AML-193 (cell line): Measurements from ENCODE around the gene NR2C2.

ENCODE experiments used
- DNase-seq, 2 experiments: peaks; one replicate each; lab custom pipeline; 2025; lab: John Stamatoyannopoulos, UW

Gene NR2C2

DNA sequence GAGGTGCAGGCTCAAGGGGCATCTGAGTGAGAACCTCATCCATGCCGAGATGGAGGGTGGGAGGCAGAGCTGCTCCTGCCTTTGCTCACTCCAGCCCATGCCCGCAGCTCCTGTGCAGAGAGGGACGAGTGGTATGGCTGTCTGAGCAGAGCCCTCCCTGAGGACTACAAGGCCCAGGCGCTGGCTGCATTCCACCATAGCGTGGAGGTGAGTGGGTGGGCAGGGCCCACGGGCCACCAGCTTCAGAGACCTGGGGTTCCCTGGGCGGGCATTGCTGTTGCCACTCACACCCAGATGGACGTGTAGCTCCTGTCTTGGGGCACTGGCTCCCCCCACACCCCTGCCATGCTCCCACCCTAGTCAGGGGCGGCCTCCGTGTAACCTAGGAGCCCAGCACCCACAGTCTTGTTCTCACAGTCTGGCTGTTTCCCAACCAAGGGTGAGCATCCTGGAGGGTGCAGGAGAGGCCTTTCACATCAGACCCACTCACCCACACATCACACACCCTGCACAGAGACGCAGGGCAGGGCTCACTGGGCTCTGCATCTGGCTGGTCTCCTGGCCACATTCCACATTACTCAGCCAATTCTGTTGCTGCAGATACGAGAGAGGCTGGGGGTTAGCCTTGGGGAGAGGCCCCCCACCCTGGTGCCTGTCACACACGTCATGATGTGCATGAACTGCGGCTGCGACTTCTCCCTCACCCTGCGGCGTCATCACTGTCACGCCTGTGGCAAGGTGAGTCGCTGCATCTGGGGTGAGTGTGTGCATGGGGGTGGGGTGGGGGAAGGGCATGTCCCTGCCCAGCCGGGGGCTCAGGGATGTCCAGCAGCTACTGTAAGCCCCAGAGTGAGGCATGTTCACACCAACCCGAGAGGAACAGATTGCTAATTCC is 25.3 kb upstream of the NR2C2 start:
- no peak for DNase-seq

DNA sequence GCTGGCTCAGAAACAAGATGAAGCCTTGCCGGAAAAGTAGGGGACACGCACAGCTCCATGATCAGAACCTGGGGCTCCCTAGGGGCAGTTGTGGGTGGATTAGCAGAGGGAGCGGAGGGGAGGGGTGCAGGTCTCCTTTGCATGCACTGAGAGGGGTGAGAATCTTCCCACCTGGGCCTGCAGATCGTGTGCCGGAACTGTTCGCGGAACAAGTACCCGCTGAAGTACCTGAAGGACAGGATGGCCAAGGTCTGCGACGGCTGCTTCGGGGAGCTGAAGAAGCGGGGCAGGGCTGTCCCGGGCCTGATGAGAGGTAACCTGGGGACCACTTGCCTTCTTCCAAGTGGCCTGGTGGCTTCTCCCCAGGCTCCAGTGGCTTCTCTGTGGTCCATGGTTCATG is 24.5 kb upstream of the NR2C2 start:
- DNase-seq, result no peak

DNA sequence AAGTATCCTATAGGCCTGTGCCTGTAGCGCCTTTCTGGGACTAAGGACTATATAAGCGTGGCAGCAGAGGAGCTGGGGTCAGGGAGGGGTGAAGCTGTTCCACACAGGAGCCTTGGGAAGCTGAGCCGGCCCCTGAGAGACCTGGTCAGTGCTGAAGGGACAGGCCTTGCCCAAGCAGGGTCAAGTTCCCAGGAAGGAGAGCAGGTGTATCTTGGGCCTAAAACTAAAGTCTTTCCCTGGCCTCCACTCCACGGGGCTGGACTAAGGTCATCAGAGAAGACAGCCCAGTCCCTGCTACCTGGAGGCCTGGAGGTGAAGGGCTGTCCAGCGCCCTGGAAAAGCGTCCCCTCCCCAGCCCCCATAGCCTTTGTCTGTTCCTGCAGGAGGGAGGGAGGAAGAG is 23.9 kb upstream of the NR2C2 start:
- DNase-seq, result no peak

DNA sequence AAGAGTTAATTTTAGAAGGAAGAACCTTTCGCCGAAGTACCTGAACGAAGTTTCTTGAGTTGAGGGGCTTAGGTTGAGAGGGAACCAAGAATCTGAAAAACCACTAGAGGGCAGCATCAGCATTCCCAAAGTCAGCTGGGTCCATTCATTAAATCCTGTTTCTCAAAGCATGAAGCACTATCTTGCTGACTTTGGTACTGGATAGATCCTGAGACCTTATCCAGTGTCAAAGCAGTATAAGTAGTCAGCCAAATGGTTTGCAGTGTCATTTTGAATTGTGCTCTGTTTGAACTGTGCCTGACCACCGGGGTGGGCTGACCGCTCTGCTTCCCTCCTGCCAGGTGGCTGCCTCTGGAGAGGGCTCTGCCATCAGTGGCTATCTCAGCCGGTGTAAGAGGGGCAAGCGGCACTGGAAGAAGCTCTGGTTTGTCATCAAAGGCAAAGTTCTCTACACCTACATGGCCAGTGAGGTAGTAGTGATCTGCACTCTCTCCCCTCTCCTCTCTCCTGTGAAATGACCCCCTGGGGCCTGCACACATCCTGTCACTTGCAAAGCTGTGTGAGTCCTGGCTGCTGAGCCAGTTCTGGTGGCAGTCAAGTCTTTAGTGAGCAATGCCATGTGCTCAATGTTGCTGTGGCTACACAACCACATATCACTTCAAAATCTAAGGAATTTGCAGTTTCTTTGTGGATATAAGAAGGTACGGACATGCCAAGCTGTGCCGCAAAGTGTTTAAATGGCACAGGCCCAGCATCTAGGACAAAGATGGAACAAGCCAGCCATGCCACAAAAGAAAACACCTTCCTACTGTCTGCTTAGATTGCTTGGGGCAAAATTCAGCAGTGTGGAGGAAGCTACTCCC is 21.4 kb upstream of the NR2C2 start:
- peak; percentile 61 for DNase-seq

DNA sequence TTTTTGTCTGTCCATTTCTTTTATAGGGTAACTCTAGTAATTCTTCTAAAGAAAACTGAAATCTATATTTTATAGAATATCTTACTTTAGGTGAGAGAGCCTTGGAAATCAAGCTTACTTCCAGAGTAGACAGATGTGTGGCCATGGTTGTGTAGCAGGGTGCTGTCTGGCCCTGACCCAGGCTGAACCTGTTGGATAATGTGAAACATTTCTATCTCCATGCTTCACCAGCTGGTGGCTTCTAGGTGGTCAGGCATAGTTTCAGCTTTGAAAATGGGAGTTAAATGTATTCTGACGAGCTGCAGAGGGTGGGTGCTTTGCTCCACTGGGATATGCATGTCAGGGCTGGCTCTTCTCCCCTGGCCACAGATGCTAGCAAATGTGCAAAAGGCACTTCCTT is 20.8 kb upstream of the NR2C2 start:
- no peak for DNase-seq

DNA sequence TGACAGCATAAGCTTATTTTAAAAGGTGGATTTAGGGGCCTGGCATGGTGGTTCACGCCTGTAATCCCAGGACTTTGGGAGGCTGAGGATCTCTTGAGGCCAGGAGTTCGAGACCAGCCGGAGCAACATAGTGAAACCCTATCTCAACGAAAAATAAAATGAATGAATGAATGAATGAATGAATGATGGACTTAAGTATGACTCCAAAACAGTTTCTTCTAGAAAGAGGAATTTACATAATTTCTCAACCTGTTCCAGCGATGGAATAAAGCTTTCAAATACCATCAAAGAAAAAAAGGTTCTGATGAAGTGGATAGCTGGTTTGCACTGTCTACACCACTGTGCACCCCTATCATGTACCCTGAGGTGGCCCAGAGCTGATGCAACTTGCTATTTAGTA is 20.1 kb upstream of the NR2C2 start:
- no peak for DNase-seq

DNA sequence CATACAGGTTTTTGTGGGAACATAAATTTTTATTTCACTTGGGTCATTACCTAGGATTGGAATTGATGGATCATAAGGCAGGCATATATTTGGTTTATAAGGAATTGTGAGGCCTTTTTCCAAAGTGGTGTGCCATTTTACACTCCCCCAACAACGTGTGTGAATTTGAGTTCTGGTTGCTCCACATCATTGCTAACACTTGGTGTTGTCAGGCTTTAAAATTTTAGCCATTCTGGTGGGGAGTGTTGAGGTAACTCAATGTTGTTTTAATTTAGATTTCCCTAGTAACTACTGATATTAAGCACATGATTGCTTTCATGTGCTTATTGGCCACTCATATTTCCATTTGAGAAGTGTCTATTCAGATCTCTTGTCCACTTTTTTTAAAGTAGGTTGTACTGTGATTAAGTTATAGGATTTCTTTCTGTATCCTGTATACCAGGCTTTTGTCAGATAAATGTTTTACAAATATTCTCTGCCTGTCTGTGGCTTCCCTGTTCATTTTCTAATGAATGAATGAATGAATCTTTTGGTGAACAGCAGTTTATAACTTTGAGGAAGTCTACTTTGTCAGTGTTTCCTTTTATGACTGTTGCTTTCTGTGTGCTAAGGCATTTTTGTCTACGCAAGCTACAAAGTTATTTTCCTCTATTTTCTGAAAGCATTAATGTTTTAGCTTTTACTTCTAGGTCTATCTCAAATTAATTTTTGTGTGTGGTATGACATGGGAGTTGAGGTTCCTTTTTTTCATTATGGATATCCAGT is 17.9 kb upstream of the NR2C2 start:
- DNase-seq, result no peak

DNA sequence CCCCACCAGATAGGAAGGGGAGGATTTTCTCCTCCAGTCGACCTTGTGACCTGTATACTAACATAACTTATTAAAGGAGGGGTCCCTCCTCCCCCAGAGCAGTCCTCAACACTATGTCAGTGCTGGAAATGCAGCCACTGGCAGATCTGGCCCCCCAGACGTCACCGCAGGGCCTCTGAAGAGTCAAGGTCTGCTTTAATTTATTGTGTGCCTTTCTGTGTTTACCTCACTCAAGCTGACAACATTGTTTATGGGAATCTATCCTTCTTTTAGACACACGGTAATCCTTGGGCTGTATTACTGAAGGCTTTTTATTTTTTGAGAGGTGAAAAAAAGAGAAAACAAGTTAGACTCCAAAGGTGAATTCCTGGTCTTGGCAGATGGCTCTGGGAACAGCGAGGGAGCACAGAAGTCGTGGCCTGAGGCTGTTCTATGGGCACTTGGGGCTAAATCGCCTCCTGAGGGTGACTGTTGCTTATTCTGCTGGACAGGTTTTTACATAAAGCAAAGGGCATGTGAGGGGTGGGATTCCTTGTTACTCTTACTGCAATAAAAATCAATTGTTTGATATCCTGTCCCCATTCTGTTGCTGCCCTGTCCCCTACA is 13.5 kb upstream of the NR2C2 start:
- DNase-seq, result no peak

DNA sequence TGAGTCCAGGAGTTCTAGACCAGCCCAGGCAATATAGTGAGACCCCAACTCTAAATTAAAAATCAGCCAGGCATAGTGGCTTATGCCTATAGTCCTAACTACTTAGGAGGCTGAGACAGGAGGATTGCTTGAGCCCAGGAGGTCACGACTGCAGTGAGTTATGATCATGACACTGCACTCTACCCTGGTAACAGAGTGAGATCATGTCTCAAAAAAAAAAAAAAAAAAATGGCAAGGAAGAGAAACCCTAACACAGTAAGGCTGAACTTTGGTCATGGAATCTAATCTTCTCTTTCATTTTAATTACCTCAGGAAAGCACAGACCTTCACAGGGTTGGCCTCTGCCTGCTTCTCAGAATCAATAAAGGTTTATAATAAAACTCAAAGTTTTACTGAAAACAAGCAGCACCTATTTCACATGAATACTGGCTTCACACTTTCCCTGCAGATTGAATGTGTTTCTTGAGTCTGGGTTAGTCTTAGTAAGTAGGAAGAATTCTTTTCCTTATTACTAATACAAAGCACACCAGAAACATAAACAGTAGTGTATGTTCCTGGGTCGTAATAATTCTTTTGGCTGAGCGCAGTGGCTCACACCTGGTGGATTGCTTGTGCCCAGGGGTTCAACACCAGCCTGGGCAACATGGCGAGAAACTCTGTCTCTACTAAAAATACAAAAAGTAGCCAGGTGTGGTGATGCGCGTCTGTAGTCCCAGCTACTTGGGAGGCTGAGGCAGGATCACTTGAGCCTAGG is 11.6 kb upstream of the NR2C2 start:
- DNase-seq, result no peak

DNA sequence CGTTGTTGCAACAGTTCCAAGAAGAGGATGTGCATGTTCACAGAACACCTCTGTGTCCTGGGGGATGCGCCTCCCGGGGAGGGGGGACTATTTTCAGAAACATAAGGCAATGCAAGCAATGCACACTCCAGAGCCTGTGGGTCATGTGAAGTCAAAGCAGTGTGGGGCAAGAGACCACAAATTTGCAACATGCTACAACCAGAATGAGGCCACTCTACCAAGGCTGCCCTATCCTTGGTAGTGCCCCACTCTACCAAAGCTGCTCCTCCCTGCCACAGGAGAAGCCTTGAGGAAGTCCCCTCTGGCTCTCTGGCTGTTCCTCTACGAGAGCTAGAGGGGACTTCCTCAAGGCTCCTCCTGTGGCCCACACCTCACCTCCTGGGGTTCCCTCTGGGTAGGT is 8.4 kb upstream of the NR2C2 start:
- peak; percentile 67 to 71 for DNase-seq

DNA sequence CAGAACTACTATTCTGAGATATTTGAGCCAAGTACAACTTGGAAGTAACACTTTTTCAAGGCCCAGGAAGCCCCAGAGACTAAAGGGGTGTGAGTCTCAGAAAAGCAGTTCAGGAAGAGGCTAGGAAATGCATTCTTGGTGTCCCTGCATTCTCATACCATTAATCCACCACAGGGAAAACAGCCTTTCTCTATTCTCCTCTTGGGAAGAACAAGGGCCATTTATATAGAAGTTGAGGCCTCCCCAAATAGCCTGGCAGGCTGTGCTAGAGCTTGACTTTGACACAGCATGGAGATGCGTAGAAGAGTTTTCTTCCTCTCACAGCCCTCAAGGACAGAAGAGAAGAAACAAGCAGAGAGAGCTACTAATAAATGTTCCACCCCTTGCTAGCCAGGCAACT is 5.5 kb upstream of the NR2C2 start:
- DNase-seq, result no peak

DNA sequence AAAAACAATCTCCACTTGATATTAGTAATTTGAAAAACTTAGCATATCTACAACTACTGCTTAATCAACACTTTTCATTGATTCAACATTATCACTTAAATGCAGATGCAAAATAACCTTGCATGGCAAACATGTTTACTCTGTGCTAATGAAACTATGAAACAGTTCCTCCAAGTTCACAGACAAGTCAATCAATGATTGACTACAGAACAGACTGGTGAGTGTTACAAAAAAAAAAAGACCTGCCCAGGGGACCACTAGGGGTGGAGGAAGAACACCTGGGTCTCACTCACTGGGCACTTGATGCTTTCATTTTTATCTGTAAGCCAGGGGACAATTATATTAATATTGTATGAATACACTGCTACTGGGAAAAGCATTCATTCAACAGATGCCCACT is 4.3 kb upstream of the NR2C2 start:
- no peak for DNase-seq

DNA sequence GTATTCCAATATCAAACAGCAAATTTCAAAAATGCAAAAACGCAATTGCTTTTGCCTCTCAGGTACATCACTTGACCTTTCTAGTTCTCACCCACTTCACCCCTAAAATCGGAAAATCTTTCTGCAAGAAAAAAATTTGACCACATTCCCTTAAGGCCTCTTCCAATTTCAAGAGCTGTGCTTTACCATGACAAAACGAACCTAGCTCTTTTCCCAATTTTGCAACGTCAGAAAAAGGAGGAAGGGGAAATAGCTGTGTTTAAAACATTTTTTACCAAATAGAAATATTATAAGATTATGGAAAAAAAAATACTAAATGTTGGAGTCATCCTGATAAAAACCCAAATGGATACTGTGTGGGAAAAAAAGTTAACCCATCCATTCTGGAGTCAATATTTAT is 1.1 kb upstream of the NR2C2 start:
- no peak for DNase-seq

DNA sequence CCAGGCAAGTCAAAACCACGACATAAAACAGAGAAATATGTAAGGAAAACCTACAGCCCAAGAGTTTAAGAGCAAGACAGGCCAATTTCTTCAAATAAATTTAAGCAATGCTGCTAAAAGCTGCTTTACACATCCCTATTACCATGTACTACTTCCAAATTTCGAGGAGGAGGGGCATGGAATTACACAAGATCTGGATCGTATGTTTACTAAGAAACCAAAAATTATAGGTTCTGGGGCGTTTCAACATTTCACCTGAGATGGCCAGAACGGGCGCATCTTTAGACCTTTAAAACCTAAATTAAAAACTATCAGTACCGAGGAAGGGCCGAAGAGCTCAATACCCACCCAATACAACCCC is 664 bp upstream of the NR2C2 start:
- peak in 1 of 2 experiments; percentile 48 for DNase-seq

DNA sequence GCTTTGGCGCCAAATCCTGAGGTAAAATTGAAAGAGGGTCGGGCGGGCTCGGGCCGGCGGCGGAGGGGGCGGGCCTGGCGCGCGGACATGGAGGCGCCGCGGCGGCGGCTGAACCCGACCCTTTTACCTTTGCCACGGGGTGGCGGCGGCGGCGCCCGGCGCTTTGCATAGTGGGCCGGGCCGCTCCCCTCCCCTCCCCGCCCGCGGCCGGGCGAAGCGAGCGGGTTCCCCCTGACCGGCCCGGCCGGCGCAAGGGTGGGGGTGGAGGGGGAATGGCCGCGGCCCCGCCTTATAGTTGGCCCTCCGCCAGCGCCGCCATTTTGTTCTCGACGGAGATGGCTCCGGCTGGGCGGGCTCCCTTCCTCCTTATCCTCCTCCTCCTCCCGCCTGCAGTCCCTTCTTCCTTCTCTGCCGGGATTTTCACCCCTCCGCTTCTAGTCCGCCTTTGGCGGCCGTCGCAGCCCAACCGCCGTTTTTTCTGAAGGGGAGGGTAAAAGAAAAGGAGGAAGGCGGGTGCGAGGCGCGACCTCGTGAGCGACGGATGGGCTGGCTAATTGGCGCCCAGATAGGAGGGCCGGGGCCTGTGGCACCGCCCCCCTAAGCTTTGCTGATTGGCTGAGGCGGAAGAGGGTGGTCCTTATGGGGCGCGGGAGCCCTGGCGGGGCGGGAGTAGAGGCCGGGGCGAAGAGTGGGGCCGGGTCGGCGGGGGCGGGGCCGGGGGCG is 664 bp downstream of the NR2C2 start:
- DNase-seq, result peak; percentile 95

DNA sequence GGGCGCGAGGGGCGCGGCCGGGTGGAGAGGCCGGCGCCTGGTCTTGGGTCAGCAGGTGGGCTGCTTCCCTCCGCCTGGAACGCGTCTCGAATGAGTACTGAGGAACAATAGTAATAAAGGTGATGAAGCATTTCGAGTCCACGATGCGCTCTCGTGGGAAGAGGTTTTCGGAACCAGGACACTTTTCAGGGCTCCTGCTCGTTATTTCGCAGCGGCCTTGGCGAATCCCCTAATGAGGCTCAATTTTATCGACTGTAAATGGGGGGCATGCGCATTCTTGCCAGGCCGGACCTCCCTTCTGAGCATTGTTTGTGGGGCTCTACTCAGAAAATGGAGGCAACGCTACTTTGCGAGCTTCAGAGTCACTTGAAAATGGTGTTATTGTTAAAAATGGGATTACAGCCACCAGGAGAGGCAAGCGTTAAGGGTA is 1.2 kb downstream of the NR2C2 start:
- DNase-seq, result no peak

DNA sequence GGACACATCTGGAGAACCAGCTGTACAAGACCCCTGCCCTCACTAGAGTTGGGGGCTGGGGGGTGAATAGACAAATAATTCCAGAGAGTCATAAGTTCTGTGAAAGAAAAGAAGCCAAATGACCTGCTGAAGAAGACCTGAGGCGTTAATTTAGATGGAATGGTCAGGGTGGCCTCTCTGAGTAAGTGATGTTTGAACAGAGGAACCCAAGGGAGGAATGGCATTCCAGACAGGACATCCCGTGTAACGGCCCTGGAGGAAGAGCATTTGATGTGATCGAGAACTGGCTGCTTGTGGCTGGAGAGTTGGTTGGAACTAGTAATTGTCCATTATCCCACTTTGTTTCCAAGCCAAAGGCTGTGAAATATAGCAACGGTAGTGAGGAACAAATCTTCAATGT is 1.7 kb downstream of the NR2C2 start:
- DNase-seq, result no peak

DNA sequence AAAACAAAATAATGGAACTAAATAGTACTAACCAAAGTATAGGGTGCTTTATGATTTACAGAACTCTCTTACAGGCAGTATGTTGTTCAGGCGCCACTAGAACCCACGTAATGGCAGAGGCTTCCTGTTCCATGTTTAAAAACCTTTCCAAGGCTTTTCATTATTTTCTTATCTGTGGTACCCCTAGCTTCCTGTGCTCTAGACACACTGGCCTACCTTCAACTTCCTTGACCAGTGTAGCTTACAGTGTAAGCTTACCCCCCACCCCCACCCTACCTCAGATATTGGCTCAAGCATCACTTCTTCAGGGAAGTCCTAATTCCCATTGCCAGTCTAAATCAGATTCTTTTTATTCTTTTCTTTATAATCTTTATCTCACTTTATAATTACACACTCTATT is 2.9 kb downstream of the NR2C2 start:
- DNase-seq, result no peak

DNA sequence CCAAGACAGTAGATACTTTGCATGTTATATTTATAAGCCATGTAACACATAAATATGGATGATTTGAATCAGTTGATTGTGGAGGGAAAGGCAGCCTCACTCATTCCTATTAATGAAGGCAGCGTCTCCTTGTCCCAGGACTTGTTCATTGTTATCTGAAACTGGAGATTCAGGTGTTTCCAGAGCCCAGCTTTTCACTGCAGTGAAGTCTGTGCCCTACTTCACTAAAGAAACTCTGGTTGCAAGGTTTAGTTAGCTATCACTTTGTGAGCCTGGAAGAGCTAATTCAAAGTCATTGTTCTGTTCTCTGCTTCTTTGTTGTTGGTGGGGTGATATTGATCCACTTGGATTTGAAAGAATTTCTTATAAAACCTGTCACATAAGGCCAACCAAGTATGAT is 9.8 kb downstream of the NR2C2 start:
- no peak for DNase-seq

DNA sequence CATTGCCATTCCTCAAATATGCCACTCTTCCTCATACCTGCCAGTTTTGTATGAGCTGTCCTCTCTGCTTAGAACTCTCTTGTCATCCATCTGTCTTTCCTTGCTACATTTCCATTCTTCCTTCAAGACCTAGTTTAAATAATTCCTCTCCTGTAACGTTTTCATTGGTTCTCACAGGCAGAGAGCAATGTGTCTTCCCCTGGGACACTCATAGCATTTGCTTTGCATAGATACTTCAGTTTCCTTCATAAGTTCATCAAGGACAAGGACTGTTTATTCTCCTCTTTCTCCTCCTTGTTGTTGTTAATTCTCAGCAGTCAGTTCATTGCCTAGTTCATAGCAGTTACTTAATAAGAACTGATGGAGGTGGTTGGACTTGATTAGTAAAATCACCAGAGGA is 10.5 kb downstream of the NR2C2 start:
- DNase-seq, result no peak
